Panc1 (cell line): ENCODE results near the gene KCNA10. TPM values are rescaled to one million over a fixed set of nuclear protein-coding genes. Genes with fewer than 3 reads are reported as not detected.

ENCODE experiments used
- ATAC-seq: fragments of 200-7000 bp; cut with Tn5 transposase; 2 replicates; pipeline ENCODE4 v1.9.1; 2020; ENCODE audit warnings: mild to moderate bottlenecking, moderate library complexity
- BruUV-seq: library from RNA; stranded (reverse); fragments of 400-500 nt; replicated peaks from 2 replicates; lab custom pipeline; 2021; lab: Mats Ljungman, UMichigan
- CTCF ChIA-PET: fragments of 300-600 bp; sonication (Branson Sonifier 250); formaldehyde crosslinking; loops from one replicate; lab custom pipeline; 2022; ENCODE audit warnings: antibody characterized with exemption; lab: Charles Lee
- POLR2A ChIA-PET: fragments of 300-600 bp; sonication (Branson Sonifier 250); formaldehyde crosslinking; loops from one replicate; lab custom pipeline; 2022; ENCODE audit warnings: antibody characterized with exemption; lab: Charles Lee
- DNase-seq: peaks from one replicate; pipeline ENCODE4 v3.0.0-alpha.2; 2010; ENCODE audit warnings: low read depth, low spot score
- H3K27ac ChIP-seq: 2 replicates; pipeline ENCODE4 v1.5.1; 2011; ENCODE audit warnings: mild to moderate bottlenecking, low read length, inconsistent platforms
- H3K27me3 ChIP-seq: fragments of 200-500 bp; sonication (Bioruptor generic); 2 replicates; pipeline ENCODE4 v1.6.0; 2014; ENCODE audit warnings: low read length, inconsistent platforms; ENCODE audit not compliant: control insufficient read depth, insufficient read depth
- H3K36me3 ChIP-seq: fragments of 200-500 bp; sonication (Bioruptor generic); 2 replicates; pipeline ENCODE4 v1.5.1; 2014; ENCODE audit warnings: inconsistent platforms, mild to moderate bottlenecking, low read length, moderate library complexity; ENCODE audit not compliant: control insufficient read depth, insufficient read depth
- H3K4me1 ChIP-seq: 2 replicates; pipeline ENCODE4 v1.5.1; 2011; ENCODE audit warnings: inconsistent platforms, mild to moderate bottlenecking, low read length, moderate library complexity; ENCODE audit not compliant: control insufficient read depth, insufficient read depth
- H3K4me3 ChIP-seq, 2 experiments: 2 replicates each; pipeline ENCODE4 v1.5.1; 2011 to 2012; ENCODE audit warnings: low read depth in 2 of 2, low read length in 2 of 2, mild to moderate bottlenecking in 2 of 2, inconsistent platforms in 1 of 2, moderate library complexity in 1 of 2
- H3K9me3 ChIP-seq: fragments of 200-500 bp; sonication (Bioruptor generic); 2 replicates; pipeline ENCODE4 v1.5.1; 2014; ENCODE audit warnings: low read depth, mild to moderate bottlenecking, inconsistent platforms, low read length, moderate library complexity; ENCODE audit not compliant: control insufficient read depth, insufficient read depth
- CTCF ChIP-seq: fragments of 450-650 bp; IDR thresholded peaks from 2 replicates; pipeline ENCODE4 v1.5.1; 2017; ENCODE audit warnings: mild to moderate bottlenecking
- POLR2AphosphoS5 ChIP-seq: IDR thresholded peaks from 2 replicates; pipeline ENCODE4 v1.6.1; 2012; ENCODE audit warnings: mild to moderate bottlenecking, low read depth, low read length, moderate library complexity
- REST ChIP-seq, 2 experiments: IDR thresholded peaks; 2 replicates each; pipeline ENCODE4 v1.6.1; 2011 to 2012; ENCODE audit warnings: low read depth in 2 of 2, control low read depth in 1 of 2, low read length in 1 of 2, mild to moderate bottlenecking in 1 of 2, moderate library complexity in 1 of 2; ENCODE audit not compliant: insufficient read depth in 1 of 2
- SIN3A ChIP-seq: IDR thresholded peaks from 2 replicates; pipeline ENCODE4 v1.6.1; 2012; ENCODE audit warnings: low read depth, mild to moderate bottlenecking, low read length, moderate library complexity, borderline replicate concordance; ENCODE audit not compliant: insufficient read depth
- TCF7L2 ChIP-seq: IDR thresholded peaks from 2 replicates; pipeline ENCODE4 v1.6.1; 2011; ENCODE audit warnings: mild to moderate bottlenecking, low read depth, low read length, inconsistent platforms
- in situ Hi-C: cut with HindIII; loops from 2 replicates; pipeline ENCODE4 v1.10.0; 2016; ENCODE audit warnings: low sequenced_read_pairs, low pct_unique_long_range_greater_than_20kb
- intact Hi-C: fragments of 100-400 bp; cut with micrococcal nuclease; formaldehyde crosslinking; loops from one replicate; pipeline ENCODE4 v1.10.0; 2022; ENCODE audit not compliant: unreplicated experiment
- total RNA-seq: library from RNA; stranded (reverse); gene quantifications from one replicate; pipeline ENCODE4 v1.2.1, GENCODE V29; 2021; ENCODE audit not compliant: unreplicated experiment

Gene KCNA10
- total RNA-seq, 1 experiment from 2014 or later: not detected

- no peaks in the 10 kb centered on the region for H3K27me3 ChIP-seq
- no peaks in the 10 kb centered on the region for H3K4me1 ChIP-seq
- no peaks in the 10 kb centered on the region for H3K36me3 ChIP-seq
- POLR2A ChIA-PET: no interaction called here
- TF ChIP-seq POLR2AphosphoS5: no peak
- no peak for TF ChIP-seq TCF7L2
- no peak for TF ChIP-seq SIN3A
- TF ChIP-seq CTCF: no peak
- no peak for TF ChIP-seq REST (IDR thresholded peaks at IDR 0.05; ENCODE audit: insufficient read depth in 1 of 2, low read depth in 2 of 2, low read length in 1 of 2)
- CTCF ChIA-PET: interaction anchor here (1.5 kb wide), 1 partner anchor 26 kb away, joined by 5 read pairs; no protein-coding TSS in a partner anchor
- no TSS peak for BruUV-seq
- H3K27ac ChIP-seq: no peak overlapping the region
- no peak for ATAC-seq
- no peak for DNase-seq
- in situ Hi-C loops: no loop called here
- intact Hi-C loops: loop anchor here (2.0 to 5.0 kb wide), 2 partner anchors 92 to 265 kb away; no protein-coding TSS in a partner anchor
- no peaks in the 10 kb centered on the region for H3K9me3 ChIP-seq
- H3K4me3 ChIP-seq: no peak overlapping the region
Observed at GRCh38 chr1:110522560-110522959, 3.6 kb upstream of the KCNA10 start.

- Histone ChIP-seq H3K9me3 (no peaks in the 10 kb centered on the region), H3K36me3 (no peaks in the 10 kb centered on the region), H3K4me1 (no peaks in the 10 kb centered on the region), H3K27me3 (no peaks in the 10 kb centered on the region), H3K27ac (no peak overlapping the region), H3K4me3 (no peak overlapping the region)
- ChIA-PET CTCF (no interaction called here), POLR2A (no interaction called here)
- DNase-seq (no peak), ATAC-seq (no peak)
- no TSS peak for BruUV-seq
- in situ Hi-C loops: no loop called here
- no peak for TF ChIP-seq TCF7L2
- no peak for TF ChIP-seq SIN3A
- TF ChIP-seq POLR2AphosphoS5: no peak
- no peak for TF ChIP-seq REST (IDR thresholded peaks at IDR 0.05; ENCODE audit: insufficient read depth in 1 of 2, low read depth in 2 of 2, low read length in 1 of 2)
- TF ChIP-seq CTCF: no peak
- intact Hi-C loops: loop anchor here (5.0 kb wide), 1 partner anchor 266 kb away; no protein-coding TSS in a partner anchor
Observed at GRCh38 chr1:110520827-110521226, 1.9 kb upstream of the KCNA10 start.
